ENCODE results near the gene MS4A6A.
A peak's percentile ranks its signal among the peaks of the same experiment; 100 is the strongest.
"Not testable (repeated sequence)": the region's sequence is repeated elsewhere in the genome, so short reads cannot be mapped to it uniquely, and the experiment has no call there.

MS4A6A gene, protein sequence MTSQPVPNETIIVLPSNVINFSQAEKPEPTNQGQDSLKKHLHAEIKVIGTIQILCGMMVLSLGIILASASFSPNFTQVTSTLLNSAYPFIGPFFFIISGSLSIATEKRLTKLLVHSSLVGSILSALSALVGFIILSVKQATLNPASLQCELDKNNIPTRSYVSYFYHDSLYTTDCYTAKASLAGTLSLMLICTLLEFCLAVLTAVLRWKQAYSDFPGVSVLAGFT

DNA sequence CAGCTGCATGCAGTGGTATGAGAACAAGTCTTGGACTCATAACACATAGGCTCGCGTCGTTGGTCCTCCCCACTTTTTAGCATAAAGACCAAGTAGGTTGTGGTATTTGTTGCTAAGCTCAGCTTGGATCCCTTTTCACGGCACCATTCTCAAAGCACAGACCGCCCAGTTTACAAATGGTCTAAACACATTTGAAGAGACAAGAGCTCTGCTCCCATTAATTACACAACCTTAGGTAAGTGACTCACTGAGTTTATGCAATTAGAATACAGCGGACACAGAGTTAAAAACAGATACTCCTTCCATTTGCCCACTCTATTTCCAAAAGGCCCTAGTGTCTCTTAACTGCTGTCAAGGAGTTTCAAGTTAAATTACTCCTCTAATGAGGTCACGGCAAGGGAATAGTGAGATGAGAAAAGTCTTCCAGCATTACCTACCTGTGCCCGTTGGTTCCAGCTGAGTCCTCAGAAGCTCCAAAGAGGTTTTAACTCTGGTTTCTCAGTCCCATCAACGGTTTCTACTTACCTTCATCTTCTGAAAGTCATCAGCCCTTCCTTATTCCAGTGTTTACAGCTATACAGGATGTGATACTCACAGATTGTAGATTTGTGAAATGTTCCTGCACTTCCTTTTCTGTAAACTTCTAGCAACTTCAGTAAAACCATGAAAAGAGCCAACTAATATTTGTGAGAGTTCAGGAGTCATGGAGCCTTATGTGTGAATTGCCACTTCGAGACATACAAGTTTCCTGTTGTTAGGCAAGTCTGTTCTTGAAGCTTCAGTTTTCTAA is at the start of gene MS4A6A:
TSS of gene MS4A6A (minus strand) at position 543 of the 790 bp plus-strand sequence. CDS start 1,356 bp downstream, outside the sequence.
- no peak for DNase-seq (ENCODE audit: low read depth in 2 of 2)

DNA sequence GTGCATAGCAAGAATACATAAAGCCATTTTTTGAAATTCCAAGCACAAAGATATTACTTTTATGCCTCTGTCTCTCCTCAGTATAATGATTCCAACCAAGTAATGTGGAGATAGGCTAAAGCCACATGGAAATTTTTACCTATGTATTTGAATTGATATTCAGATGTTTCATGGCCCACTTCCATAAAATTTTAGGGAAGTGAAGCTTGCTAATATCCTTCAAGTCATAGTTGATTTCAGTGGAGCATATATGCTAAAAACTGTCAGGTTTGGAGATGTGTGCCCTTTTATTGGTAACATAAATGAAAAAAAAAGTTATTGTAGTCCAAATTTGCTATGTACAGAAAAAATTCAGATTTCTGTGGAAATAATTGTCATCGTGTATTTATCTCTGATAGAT is 47.8 kb upstream of the MS4A6A start:
- DNase-seq (ENCODE audit: low read depth in 2 of 2) = no peak

DNA sequence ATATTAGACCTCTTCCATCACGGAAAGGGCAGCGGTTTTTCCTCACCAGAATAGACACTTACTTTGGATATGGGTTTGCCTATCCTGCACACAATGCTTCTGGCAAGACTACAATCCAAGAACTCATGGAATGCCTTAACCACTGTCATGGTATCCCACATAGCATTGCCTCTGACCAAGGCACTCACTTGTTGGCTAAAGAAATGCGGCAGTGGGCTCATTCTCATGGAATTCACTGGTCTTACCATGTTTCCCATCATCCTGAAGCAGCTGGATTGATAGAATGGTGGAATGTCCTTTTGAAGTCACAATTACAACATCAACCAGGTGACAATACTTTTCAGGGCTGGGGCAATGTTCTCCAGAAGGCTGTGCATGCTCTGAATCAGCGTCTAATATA is 39.3 kb upstream of the MS4A6A start:
- DNase-seq (ENCODE audit: low read depth in 2 of 2) = no peak

DNA sequence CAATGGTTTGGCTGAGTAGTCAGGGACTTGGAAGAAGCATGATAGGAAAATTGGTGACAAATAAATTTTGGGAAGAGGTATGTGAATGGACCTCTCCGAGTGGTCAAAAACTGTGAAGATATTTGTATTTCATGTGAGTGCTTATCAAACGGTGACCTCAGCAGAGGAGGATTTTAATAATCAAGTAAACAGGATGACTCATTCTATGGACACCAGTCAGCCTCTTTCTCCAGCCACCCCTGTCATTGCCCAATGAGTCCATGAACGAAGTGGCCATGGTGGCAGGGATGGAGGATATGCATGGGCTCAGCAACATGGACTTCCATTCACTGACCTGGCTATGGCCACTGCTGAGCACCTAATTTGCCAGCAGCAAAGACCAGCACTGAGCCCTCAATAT is 38.8 kb upstream of the MS4A6A start:
- DNase-seq (ENCODE audit: low read depth in 2 of 2) = no peak

DNA sequence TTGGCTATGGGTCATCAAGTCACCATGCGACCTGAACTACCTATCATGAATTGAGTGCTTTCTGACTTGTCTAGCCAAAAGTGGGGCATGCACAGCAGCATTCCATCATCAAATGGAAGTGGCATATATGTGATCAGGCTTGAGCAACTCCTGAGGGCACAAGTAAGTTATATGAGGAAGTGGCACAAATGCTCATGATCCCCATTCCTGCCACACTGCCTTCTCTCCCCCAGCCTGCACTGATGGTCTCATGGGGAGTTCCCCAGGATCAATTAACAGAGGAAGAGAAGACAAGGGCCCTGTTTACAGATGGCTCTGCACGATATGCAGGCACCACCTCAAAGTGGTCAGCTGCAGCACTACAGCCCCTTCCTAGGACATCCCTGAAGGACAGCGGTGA is 38.3 kb upstream of the MS4A6A start:
- no peak for DNase-seq (ENCODE audit: low read depth in 2 of 2)

DNA sequence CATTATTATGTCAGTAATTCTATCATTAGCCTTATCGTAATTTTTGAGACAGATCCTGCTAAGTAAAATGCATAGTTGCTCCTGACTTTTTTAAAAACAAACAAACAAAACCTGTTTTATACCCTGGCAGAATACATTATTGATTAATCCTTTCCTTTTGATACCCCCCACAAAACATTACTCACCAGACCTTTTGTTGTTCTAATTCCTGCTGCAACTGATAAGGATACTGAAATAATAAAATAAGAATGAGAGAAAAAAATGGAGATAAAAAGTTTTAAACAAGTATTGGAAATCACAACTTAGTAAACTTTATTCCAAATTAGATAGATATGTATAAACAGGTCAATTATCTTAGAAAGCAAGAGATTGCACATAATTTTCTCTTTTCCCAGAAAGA is 31.5 kb upstream of the MS4A6A start:
- DNase-seq (ENCODE audit: low read depth in 2 of 2) = no peak

DNA sequence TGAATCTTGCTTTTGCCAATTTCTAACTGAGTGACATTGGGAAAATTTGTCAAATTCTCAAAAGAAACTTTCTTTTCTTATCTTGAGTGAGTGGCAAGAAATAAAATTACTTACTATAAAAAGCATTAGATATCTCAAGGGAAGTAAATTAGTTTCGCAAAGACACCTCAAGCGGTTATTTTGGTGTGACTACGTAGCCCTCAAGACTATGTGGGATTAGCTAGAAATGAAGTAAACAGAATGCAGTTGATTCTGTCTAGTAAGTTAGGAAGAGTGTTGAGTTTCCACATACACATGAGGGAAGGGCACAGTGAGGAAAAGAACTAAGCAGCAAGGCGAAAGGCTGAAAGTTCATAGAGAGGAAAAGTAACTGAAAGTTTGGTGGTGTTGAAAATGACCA is 28.3 kb upstream of the MS4A6A start:
- no peak for DNase-seq (ENCODE audit: low read depth in 2 of 2)

DNA sequence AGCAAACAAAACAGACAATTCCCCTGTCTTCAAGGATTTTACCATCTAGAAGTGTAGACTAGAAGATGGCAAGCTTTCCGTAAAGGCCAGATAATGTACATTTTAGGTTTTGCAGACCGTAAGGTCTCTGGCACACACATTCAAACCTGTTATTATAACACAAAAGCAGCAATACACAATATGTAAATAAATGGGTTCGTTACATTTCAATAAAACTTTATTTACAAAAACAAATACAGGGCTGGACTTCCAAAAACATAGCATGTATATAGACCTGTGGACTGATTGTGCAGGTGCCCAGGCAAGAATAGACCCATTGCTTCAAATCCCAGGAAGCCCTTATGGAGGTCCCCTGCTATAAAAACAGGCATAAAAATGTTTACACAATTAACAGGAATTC is 27.1 kb upstream of the MS4A6A start:
- no peak for DNase-seq (ENCODE audit: low read depth in 2 of 2)

DNA sequence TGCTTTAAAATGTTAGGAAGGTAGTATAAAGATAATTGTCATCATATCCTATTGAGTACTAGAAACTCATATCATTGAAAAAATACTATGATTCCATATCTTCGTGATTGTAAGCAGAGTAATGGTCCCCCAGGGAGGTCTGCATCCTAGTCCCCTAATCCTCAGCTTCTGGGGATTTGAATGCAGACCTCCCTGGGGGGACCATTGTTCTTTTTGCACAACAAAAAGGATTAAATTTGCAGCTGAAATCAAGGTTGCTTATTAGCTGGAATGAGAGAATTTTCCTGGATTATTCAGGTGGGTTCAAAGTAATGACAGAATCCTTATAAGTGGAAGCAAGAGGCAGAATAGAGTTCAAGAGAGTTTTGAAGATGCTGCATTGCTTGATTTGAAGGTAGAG is 26.1 kb upstream of the MS4A6A start:
- DNase-seq (ENCODE audit: low read depth in 2 of 2) = no peak

DNA sequence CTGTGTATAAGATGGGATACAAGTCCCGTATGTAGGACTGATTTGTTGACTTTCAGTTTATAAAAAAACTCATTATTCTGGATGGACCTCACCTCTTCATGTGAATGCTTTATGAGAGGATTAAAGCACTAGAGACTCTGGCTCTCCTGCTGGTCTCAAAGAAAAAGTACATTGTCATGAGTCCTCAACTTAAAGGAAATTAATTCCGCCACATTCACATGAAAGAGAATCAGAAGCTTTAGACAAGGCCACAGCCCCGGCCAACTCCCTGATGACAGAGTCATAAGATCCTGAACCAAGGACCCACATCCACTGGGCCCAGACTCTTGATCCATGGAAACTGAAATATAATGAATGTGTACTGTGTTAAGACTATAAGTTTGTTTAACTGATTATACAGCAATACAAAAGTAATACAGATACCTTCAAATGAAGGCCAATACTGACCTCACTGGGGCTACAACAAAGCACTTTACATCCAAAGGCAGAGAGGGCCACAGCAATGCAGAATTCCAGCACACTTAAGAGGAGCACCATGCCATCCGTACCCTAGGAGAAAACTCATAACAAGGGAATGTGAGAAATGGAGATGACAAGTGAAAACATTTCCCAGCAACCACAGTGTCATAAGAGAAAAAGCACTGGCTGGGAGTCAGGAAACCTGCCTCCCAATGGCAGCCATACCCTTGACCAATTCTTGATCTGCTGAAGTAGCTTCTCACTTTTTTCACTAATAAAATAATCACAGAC is 25.4 kb upstream of the MS4A6A start:
- DNase-seq (ENCODE audit: low read depth in 2 of 2) = no peak

DNA sequence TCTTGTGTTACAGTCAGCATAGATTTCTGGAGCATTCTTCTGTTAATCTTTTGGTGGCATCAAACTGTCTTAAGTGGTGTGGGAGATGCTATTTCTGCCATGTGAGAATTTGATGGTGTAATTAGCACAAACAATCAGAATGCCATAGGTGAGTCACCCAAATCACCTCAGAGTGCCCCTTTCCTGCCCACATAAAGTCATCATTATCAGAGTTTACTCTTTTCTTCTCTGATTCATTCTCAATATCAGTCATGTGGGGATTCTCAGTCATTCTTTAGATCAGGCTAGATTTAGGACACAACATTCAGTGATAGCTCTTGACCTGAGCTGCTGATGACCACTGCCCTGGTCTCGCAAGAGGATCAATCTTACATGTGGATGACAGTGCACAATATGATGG is 23.7 kb upstream of the MS4A6A start:
- no peak for DNase-seq (ENCODE audit: low read depth in 2 of 2)

DNA sequence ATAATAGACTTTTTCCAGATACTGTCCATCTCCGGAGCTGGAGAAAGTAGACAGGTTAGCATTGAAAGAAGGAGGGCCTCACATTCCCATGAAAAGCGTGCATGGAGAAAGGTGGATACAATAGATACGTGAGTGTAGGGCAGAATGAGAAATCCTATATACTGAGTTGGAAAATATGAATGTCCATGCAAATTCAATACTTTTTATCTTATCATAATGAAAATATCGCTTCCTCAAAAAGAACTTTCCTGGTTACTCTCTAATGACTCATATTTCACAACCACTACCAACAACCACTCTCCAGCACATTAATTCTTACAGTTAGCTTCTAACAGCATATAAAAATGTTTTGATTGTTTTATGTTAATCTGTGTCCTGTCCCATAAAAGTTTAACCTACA is 22.0 kb upstream of the MS4A6A start:
- DNase-seq (ENCODE audit: low read depth in 2 of 2) = no peak

DNA sequence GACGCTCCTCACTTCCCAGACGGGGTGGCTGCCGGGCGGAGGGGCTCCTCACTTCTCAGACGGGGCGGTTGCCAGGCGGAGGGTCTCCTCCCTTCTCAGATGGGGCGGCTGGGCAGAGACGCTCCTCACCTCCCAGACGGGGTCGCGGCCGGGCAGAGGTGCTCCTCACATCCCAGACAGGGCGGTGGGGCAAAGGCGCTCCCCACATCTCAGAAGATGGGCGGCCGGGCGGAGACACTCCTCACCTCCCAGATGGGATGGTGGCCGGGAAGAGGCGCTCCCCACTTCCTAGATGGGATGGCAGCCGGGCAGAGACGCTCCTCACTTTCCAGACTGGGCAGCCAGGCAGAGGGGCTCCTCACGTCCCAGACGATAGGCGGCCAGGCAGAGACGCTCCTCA is 18.5 kb upstream of the MS4A6A start:
- DNase-seq (ENCODE audit: low read depth in 2 of 2) = not testable (repeated sequence)

DNA sequence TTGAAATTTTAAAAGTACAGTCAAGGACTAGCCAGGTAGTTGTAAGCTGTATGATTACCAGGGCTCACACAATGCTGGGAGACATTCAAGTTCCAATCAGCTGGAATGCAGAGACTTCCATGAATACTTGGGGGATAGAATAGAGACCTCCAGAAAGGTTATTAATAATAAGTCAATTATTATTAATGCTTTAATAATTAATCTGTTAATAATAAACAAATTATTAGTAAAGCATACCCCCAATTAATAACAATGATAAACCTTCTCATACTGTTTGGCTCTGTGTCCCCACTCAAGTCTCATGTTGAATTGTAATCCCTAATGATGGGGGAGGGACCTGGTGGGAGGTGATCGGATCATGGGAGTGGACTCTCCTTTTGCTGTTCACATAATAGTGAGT is 14.6 kb upstream of the MS4A6A start:
- no peak for DNase-seq (ENCODE audit: low read depth in 2 of 2)

DNA sequence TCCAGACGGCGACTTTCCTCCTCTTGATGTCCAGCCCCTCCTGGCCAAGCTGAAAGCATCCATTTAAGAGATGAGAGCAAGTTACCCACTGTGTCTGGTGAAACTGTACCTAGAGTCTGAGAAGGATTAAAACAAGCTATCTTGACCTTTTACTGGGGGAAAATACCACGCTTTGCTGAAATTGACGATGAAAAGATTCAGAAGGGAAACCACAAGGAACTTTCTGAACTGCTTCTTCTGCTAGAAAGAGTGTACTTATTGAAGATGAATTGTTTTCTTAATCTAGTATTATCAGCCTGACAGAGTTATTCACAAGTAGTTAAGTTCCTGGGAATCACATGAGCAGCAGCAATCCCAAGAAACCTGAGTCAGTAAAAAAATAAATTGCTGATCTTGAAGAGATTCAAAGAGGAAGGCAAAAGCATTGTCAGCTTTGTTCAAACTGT is 13.1 kb upstream of the MS4A6A start:
- DNase-seq (ENCODE audit: low read depth in 2 of 2) = no peak

DNA sequence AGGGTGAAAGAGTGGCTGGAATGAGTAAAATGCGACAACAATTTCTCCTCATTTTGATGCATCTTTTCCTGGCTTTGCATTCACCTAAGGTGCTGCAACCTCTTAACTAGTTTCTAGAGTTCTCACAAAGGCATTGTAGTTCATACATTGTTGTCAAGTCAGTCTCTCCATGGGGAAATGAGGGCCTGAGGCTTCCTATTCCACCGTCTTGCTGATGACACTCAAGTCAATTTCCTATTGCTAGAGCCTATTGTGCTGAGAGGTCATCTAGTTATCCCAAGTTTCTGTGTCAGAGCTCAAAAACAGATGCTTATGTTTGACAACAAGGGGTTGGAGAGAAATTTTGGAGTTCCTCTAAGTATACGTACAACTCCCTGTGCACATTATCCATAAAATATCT is 11.6 kb upstream of the MS4A6A start:
- no peak for DNase-seq (ENCODE audit: low read depth in 2 of 2)

DNA sequence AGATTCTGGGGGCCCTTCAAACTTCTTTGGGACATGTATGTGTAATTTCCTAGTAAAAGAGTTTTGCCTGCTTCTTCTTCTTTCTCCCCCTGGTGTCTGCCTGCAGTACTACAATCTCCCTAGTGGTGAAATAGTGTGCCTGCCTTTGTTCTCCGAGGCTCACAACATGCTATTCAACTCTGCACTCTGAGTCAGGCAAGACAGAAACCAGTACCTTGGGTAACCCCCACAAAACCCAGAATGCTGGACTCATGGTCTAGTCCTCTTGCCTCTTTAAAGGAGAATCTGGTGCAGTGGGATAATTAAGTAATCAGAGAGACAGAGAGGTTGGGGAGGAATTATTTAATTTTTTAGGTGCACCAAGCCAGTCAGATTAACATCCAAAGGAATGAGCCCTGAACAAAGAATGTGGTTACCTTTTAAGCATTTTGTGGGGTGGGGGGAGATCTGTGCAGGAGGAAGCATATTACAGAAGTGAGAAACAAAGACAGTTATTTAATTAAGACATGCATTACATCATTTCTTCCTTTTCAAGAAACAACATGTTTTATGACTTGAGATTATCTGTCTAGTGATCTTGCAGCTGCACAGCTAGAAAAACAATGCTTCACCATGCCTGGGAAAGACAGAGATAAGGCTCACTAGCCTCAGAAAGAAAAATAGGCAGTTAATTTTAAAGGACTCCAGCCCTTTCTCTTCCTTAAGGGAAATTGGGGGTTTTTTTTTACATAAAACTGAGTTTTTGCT is 11.0 kb upstream of the MS4A6A start:
- peak in 1 of 2 donors; percentile 19 for DNase-seq (ENCODE audit: low read depth in 2 of 2)

DNA sequence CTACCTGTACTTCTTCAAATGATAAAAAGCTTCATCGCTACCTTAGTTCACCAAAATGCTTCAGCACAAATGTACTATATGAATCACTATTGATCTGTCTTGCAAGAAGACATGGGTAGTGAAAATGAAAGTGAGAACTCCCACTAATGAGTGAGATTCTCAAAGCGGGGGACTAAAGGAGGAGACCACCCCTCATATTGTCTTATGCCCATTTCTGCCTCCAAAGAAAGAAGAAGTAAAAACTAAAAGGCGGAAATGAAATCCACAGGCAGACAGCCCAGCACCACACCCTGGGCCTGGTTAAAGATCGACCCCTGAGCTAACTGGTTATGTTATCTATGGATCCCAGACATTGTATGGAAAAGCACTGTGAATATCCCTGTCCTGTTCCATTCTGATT is 9.7 kb upstream of the MS4A6A start:
- not testable (repeated sequence) for DNase-seq (ENCODE audit: low read depth in 2 of 2)

DNA sequence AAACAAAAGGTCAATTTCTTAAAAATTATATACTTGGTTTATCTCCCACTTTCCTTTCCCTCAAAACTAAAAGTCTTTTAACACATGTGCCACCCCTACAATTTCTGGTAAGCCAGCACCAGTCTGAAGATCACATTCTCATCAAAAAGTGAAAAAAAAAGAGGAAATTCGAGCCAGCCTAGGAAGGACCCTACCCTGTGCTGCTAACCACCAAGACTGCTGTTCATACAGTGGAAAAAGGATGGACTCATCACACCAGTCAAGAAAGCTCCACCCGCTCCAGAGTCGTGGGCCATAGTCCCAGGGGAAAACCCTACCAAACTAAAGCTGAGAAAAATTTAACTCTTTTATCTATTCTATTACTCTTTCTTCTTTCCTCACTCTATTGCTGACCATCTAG is 5.6 kb upstream of the MS4A6A start:
- not testable (repeated sequence) for DNase-seq (ENCODE audit: low read depth in 2 of 2)

DNA sequence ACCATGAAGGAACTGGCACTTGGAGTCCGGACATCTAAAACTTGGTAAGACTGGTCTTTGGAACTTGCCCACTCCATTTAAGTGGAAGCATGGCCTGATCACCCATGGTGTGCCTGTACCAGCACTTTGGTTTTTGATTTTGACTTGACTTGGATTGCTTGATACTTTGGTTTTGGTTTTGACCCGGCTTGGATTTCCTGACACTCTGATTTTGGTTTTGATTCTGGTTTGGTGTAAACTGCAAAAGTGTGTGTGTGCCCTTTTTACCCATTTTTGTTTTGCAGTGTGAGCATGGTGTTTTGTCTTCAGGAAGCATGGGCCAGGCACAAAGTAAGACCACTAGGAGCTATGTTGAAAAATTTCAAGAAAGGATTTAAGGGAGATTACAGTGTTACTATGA is 3.2 kb upstream of the MS4A6A start:
- not testable (repeated sequence) for DNase-seq (ENCODE audit: low read depth in 2 of 2)

DNA sequence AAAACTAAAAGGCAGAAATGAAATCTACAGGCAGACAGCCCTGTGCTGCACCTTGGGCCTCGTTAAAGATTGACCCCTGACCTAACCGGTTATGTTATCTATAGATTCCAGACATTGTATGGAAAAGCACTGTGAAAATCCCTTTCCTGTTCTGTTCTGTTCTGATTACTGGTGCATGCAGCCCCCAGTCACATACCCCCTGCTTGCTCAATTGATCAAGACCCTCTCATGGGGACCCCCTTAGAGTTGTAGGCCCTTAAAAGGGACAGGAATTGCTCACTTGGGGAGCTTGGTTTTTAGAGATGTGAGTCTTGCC is 2.6 kb upstream of the MS4A6A start:
- not testable (repeated sequence) for DNase-seq (ENCODE audit: low read depth in 2 of 2)

DNA sequence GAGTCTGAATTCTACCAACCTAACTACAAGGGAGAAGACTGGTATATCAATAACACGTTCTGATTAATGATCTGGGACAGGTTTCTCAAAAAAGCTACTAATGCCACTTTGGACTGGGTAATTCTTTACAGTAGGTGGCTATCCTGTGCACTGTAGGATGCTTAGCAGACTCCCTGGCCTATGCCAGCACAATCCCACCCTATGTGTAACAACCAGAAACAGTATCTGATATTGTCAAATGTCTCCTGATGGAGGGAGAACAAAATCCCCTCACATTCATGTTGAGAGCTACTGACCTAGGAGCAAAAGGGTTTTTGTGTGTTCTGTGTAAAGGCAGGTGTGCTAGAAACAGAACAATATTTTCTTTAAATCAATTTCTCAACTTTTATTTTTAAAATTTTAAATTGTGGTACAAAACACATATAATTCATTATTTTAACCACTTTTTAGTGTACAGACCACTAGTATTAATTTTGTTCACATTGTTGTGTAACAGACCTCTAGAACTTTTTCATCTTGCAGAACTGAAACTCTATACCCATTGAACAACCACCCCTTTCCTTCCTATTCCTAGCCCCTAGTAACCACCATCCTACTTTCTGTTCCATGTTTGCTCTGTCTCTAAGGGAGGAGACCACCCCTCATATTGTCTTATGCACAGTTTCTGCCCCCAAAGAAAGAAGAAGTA is 2.1 kb upstream of the MS4A6A start:
- DNase-seq (ENCODE audit: low read depth in 2 of 2) = no peak
